OCI-LY7 (cell line): ENCODE data around the gene POU5F2. TPM values are rescaled to one million over a fixed set of nuclear protein-coding genes. Genes with fewer than 3 reads are reported as not detected.

Experiments
- BruUV-seq: library from RNA; stranded (reverse); fragments of 400-500 nt; replicated peaks from 2 replicates; lab custom pipeline; 2021; lab: Mats Ljungman, UMichigan
- CTCF ChIA-PET: fragments of 300-600 bp; sonication (Branson Sonifier 250); formaldehyde crosslinking; loops from one replicate; lab custom pipeline; 2022; ENCODE audit warnings: antibody characterized with exemption; ENCODE audit not compliant: unreplicated experiment; lab: Charles Lee
- POLR2A ChIA-PET: fragments of 300-600 bp; sonication (Branson Sonifier 250); formaldehyde crosslinking; loops from one replicate; lab custom pipeline; 2022; ENCODE audit warnings: antibody characterized with exemption; lab: Charles Lee
- DNase-seq: peaks from one replicate; pipeline ENCODE4 v3.0.0-alpha.2; 2015; ENCODE audit warnings: low spot score
- H2AFZ ChIP-seq: fragments of 200-600 bp; sonication (generic), shearing (Covaris generic); 2 replicates; pipeline ENCODE4 v1.6.1; 2014; ENCODE audit warnings: mild to moderate bottlenecking, antibody characterized with exemption, low read length, moderate library complexity
- H3K27ac ChIP-seq: fragments of 200-600 bp; sonication (generic); 2 replicates; pipeline ENCODE4 v1.5.1; 2014; ENCODE audit warnings: mixed run types, low read depth, mild to moderate bottlenecking, moderate library complexity, low read length, inconsistent platforms; ENCODE audit not compliant: poor library complexity, severe bottlenecking
- H3K36me3 ChIP-seq: fragments of 200-600 bp; sonication (generic); 2 replicates; pipeline ENCODE4 v1.6.1; 2014; ENCODE audit warnings: mild to moderate bottlenecking, antibody characterized with exemption, low read length, moderate library complexity, mixed read lengths; ENCODE audit not compliant: insufficient read depth
- H3K4me1 ChIP-seq: fragments of 200-600 bp; sonication (generic); 2 replicates; pipeline ENCODE4 v1.5.1; 2014; ENCODE audit warnings: mild to moderate bottlenecking, low read length; ENCODE audit not compliant: insufficient read depth, poor library complexity, severe bottlenecking
- H3K4me2 ChIP-seq: fragments of 200-600 bp; sonication (generic); 2 replicates; pipeline ENCODE4 v1.6.1; 2014; ENCODE audit warnings: mild to moderate bottlenecking, low read length
- H3K4me3 ChIP-seq: fragments of 200-600 bp; sonication (generic); 2 replicates; pipeline ENCODE4 v1.5.1; 2014; ENCODE audit warnings: mild to moderate bottlenecking, low read depth, low read length; ENCODE audit not compliant: poor library complexity, severe bottlenecking
- H3K79me2 ChIP-seq: fragments of 200-600 bp; sonication (generic); 2 replicates; pipeline ENCODE4 v1.6.1; 2016; ENCODE audit warnings: low read depth, mild to moderate bottlenecking, low read length, moderate library complexity, mixed read lengths; ENCODE audit not compliant: insufficient read depth
- H3K9me2 ChIP-seq: fragments of 200-600 bp; sonication (generic); 2 replicates; pipeline ENCODE4 v1.6.1; 2016; ENCODE audit warnings: mild to moderate bottlenecking, low read length, mixed read lengths; ENCODE audit not compliant: insufficient read depth
- H3K9me3 ChIP-seq: fragments of 200-600 bp; sonication (generic); 2 replicates; pipeline ENCODE4 v1.6.1; 2014; ENCODE audit warnings: mild to moderate bottlenecking, mixed run types, low read length, mixed read lengths
- H4K20me1 ChIP-seq: fragments of 200-600 bp; sonication (generic); 2 replicates; pipeline ENCODE4 v1.6.1; 2014; ENCODE audit warnings: mild to moderate bottlenecking, antibody characterized with exemption, low read length, moderate library complexity, mixed read lengths; ENCODE audit not compliant: insufficient read depth
- CTCF ChIP-seq: fragments of 200-600 bp; sonication (generic); conservative IDR thresholded peaks from 2 replicates; pipeline ENCODE4 v1.5.1; 2014; ENCODE audit warnings: mild to moderate bottlenecking, antibody characterized with exemption, low read length, moderate library complexity, mixed read lengths
- EZH2phosphoT487 ChIP-seq: fragments of 200-600 bp; sonication (generic); IDR thresholded peaks from 2 replicates; pipeline ENCODE4 v1.6.1; 2018; ENCODE audit warnings: low read depth, borderline replicate concordance, mild to moderate bottlenecking, mixed run types, antibody characterized with exemption, low read length, moderate library complexity, mixed read lengths
- intact Hi-C: fragments of 100-400 bp; cut with micrococcal nuclease; formaldehyde crosslinking; loops from one replicate; pipeline ENCODE4 v1.10.0; 2022; ENCODE audit not compliant: unreplicated experiment
- total RNA-seq, 2 experiments: library from RNA; depleted of rRNA in 1 of 2; stranded (reverse); fragments of >200 nt in 1 of 2; shearing (Covaris generic) in 1 of 2; gene quantifications; 2 replicates each; pipeline ENCODE4 v1.2.3, GENCODE V29; 2014 to 2022

The POU5F2 gene
- total RNA-seq, 2 experiments from 2014 or later = 1.0 to 1.5 TPM

GRCh38 chr5:93715761-93716160 is 25.6 kb downstream of the POU5F2 start:
- Histone ChIP-seq H4K20me1 (no peaks in the 10 kb centered on the region), H3K4me3 (no peak overlapping the region), H3K9me2 (no peaks in the 10 kb centered on the region), H3K79me2 (no peaks in the 10 kb centered on the region), H2AFZ (no peak overlapping the region), H3K36me3 (no peaks in the 10 kb centered on the region), H3K4me2 (no peak overlapping the region), H3K27ac (no peak overlapping the region), H3K9me3 (no peaks in the 10 kb centered on the region), H3K4me1 (no peaks in the 10 kb centered on the region)
- POLR2A ChIA-PET = no interaction called here
- no TSS peak for BruUV-seq
- TF ChIP-seq CTCF (no peak), EZH2phosphoT487 (no peak)
- CTCF ChIA-PET = no interaction called here
- DNase-seq = no peak
- intact Hi-C loops = no loop called here

- DNase-seq = no peak
- ChIA-PET POLR2A (no interaction called here), CTCF (no interaction called here)
- Histone ChIP-seq H3K4me1 (no peaks in the 10 kb centered on the region), H3K4me2 (no peak overlapping the region), H3K4me3 (no peak overlapping the region), H4K20me1 (no peaks in the 10 kb centered on the region), H3K9me3 (no peaks in the 10 kb centered on the region), H2AFZ (no peak overlapping the region), H3K9me2 (no peaks in the 10 kb centered on the region), H3K27ac (no peak overlapping the region), H3K36me3 (no peaks in the 10 kb centered on the region), H3K79me2 (no peaks in the 10 kb centered on the region)
- intact Hi-C loops = no loop called here
- no TSS peak for BruUV-seq
- TF ChIP-seq EZH2phosphoT487 = no peak
- TF ChIP-seq CTCF = no peak
Measured at GRCh38 chr5:93715327-93715726, 26.1 kb downstream of the POU5F2 start.

- CTCF ChIA-PET = no interaction called here
Measured at GRCh38 chr5:93708442-93708841, 33.0 kb downstream of the POU5F2 start.

More at GRCh38 chr5:93708442-93708841, 33.0 kb downstream of the POU5F2 start:
- Histone ChIP-seq H4K20me1 (no peaks in the 10 kb centered on the region), H3K9me2 (no peaks in the 10 kb centered on the region), H2AFZ (no peak overlapping the region), H3K4me1 (no peaks in the 10 kb centered on the region), H3K36me3 (no peaks in the 10 kb centered on the region), H3K9me3 (no peaks in the 10 kb centered on the region), H3K4me3 (no peak overlapping the region), H3K27ac (no peak overlapping the region), H3K79me2 (no peaks in the 10 kb centered on the region), H3K4me2 (no peak overlapping the region)
- POLR2A ChIA-PET = no interaction called here
- BruUV-seq = no TSS peak
- TF ChIP-seq CTCF (no peak), EZH2phosphoT487 (no peak)
- DNase-seq = no peak
- intact Hi-C loops = no loop called here
